ENCODE data around the gene SLC6A1. TPM values are rescaled to one million over a fixed set of nuclear protein-coding genes. Genes with fewer than 3 reads are reported as not detected.

Gene SLC6A1
- total RNA-seq, 1 experiment from 2014 or later = not detected

- no peak for DNase-seq (ENCODE audit: low spot score)
Observed at GRCh38 chr3:11019116-11019819, 26.7 kb downstream of the SLC6A1 start.

GRCh38 chr3:11020764-11021163, 28.2 kb downstream of the SLC6A1 start:
- no peak for DNase-seq (ENCODE audit: low spot score)

GRCh38 chr3:11021611-11022011, 29.1 kb downstream of the SLC6A1 start:
- DNase-seq (ENCODE audit: low spot score) = no peak

DNA sequence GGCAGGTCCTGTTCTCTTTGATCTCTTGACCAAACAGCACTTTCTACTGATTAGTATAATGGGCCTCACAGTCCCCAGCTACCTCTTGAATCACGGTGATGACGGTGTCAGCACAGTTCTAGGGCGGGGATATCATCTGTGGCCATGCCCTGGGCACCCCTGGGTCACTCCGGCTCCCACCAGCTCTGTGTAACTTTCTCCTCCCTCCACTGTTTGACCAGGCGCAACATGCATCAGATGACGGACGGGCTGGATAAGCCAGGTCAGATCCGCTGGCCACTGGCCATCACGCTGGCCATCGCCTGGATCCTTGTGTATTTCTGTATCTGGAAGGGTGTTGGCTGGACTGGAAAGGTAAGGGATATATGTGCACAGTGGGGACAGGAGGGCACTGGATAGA, 29.6 kb downstream of the SLC6A1 start:
- DNase-seq (ENCODE audit: low spot score) = no peak

GRCh38 chr3:11024181-11024580, 31.6 kb downstream of the SLC6A1 start:
- DNase-seq (ENCODE audit: low spot score) = no peak

DNA sequence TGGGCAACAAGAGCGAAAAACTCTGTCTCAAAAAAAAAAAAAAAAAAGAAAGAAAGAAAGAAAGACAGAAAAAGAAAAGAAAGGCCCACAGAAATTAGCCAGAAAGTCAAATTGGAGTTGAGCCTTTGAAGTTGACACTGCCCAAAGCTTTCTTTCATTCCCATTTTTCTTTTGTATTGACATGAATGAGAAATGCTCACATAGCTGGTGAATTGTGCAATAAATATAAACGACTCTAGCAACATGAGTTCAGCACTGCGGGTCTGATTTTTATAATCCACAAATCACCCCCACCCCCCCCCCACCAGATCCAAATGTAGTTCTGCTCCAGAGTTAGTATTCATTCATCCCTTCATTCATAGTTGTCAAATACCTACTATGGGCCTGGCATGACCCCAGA, 37.4 kb downstream of the SLC6A1 start:
- DNase-seq (ENCODE audit: low spot score) = no peak

GRCh38 chr3:11033871-11034270, 41.3 kb downstream of the SLC6A1 start:
- no peak for DNase-seq (ENCODE audit: low spot score)

DNA sequence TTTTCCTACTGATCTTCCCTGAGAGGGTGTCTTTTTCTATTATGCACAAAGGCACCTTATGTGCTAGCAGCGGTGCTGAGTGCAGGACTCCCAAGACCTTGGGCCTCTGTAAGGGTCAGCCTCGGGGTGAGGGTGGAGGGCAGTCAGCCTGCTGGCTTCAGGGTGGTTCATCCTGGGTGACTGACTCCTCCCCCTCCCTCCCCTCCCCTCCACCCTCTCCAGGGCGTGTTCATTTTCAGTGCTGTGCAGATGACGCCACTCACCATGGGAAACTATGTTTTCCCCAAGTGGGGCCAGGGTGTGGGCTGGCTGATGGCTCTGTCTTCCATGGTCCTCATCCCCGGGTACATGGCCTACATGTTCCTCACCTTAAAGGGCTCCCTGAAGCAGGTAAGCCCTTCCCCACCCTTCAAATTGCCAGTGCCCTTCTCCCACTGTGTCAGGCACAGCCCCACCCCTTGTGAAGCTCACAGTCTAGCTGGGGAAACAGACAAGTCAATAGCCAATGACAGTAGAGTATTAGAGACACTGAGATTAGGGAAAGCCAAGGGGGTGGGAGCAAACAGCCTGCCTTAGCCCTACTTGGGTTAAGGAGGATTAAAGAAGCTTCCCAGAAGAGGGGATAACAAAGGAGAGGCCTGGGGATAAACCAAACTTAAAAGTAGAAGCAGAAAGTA, 41.9 kb downstream of the SLC6A1 start:
- DNase-seq (ENCODE audit: low spot score) = no peak

DNA sequence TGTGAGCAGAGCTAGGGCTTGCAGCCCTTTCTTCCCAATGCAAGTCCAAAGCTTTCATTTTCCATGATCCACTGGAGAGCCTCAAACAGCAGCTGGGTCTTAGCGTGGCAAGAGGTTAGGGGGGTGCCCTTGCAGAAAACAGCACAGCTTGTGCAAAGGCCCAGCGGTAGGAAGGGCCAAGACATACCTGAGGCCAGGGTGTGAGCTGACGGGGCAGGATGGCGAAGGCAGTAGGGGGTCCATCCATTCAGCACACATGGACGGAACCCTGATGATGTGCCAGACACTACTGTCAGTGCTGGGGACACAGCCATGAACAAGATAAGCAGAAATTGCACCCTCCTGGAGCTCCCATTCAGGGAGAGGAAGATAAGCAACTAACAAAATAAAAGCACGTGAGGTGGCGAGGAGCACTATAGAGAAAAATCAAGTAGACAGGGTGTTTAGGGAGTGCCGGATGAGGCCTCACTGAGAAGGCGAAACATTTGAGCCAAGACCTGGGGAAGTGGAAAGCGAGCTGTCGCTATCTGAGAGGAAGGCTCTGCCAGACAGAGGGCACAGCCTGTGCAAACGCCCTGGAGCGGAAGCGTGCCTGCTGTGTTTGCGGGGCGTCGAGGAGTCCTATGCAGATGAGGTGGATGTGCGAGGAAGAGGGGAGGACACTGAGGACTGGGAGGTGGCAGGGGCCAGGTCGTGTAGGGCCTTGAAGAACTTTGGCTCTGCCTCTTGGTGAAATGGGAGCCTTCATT, 43.4 kb downstream of the SLC6A1 start:
- no peak for DNase-seq (ENCODE audit: low spot score)

GRCh38 chr3:11037241-11037873, 44.8 kb downstream of the SLC6A1 start:
- no peak for DNase-seq (ENCODE audit: low spot score)

DNA sequence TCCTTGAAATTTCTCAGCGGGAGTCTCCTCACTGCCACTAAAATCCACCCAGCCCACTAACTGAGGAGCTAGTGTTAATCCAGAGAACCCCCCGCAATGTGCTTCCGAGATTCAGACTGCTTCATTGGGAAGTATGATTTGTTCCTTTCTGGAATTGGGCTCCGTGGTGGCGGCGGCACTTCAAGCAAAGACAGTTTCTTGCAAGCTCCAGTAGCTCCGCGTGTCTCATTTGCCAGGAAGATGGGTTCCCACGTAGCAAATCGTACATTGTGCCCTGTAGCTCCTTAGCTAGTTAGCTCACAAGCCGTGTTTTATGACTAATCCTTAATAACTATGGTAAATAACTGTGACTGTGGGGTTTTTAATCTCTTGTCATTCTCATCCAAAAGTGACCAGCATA, 45.4 kb downstream of the SLC6A1 start:
- no peak for DNase-seq (ENCODE audit: low spot score)

DNA sequence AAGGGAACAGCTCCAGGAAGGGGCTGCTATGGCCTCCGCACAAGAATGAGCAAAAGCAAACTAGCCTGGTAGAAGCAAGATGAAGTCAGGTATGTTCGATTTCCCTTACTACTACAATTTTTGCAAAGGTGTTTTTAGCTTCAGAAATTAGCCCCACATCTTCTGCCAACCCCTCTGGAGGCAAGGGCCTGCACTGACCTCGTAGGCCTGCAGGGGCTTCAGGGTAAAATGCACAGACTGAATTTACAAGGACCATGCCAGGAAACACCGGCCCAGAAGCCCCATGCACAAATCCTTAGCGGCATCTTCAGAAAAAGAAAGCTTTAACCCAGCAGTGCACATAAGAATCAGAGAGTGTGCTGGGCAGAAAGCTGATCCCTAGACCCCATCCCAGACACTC, 53.0 kb downstream of the SLC6A1 start:
- no peak for DNase-seq (ENCODE audit: low spot score)

- no peak for DNase-seq (ENCODE audit: low spot score)
Observed at GRCh38 chr3:11047500-11047899, 55.0 kb downstream of the SLC6A1 start.

DNA sequence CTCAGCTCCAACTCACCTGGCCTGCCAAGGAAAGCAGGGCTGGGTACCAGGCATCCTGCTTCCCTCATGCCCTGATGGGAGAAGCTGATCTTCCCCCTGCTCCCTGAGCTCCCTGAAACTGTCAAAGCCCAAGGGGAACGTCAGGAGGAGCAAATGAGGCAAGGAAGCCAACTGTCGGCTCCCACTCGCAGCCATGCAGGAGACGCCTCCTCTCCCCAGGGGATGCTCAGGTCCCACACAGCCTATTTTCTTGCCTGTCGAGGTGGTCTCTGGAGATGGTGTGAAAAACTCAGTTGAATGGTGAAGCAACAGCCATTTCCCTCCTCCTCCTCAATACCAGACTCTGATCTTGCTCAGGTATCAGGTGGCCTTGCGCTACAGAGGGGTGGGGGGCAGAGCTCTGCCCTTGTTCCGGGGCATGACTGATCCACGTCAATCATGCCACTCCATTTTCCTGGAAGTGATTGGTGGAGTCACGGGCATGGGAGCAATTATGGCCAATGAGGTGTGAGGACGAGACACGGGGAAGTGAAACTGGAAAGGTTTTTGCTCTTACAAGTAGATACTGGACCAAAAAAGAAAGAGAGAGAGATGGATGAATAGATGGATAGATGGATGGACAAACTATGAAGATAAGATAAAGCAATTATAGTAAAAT, 58.2 kb downstream of the SLC6A1 start:
- DNase-seq (ENCODE audit: low spot score) = no peak

GRCh38 chr3:11053926-11054503, 61.5 kb downstream of the SLC6A1 start:
- no peak for DNase-seq (ENCODE audit: low spot score)

DNA sequence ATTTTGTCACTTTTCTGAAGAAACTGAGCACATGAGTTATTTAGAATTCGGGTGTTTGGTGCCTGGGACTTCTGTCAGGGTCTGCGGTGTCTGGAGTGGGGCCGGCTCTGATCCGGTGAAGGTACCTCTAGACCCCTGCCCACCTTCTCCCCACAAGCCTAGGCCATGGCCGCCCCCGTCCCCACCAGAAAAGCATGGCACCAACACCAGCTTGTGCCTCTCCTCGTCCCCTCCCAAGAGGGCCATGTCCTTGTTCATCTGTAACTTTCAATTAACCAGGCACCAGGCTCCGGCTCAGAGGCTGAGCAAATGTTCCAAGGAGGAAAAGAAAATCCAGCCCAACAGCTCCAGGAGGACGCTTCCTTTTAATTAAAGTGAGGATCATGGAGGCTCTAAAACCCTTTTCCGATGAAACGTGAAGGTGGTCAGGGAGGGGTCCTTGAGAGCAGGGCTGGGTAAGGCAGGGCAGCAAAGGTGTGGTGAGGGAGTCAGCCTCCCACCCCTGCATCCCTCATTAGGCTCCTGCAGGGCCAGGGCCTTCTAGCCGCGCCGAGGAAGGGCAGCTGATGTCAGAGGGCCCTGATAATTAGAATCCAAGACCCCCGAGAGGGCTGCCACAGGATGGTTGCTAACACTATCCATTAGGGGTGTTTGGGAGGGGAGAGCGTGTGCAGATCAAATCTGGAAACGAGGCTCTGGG, 62.3 kb downstream of the SLC6A1 start:
- DNase-seq (ENCODE audit: low spot score) = no peak

DNA sequence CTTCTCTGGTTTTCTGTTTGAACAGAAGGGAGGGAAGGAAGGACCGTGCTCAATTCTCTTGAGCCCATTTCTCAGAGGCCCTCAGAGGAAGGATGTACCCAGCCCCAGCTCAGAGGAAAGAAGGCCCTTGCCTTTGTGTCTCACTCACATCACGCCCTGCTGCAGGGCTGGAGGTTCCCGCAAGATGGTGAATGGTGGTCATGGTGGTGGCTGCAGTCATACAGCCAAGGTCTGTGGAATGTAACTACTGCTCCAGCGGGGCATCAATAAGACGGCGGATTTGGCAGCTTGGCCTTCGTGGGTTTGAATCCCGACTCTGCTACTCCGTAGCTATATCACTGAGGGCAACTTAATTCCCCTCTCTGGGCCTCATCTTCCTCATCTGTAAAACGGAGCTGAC, 62.9 kb downstream of the SLC6A1 start:
- no peak for DNase-seq (ENCODE audit: low spot score)

- no peak for DNase-seq (ENCODE audit: low spot score)
Observed at GRCh38 chr3:11056531-11057050, 64.0 kb downstream of the SLC6A1 start.

GRCh38 chr3:11057655-11058054, 65.1 kb downstream of the SLC6A1 start:
- no peak for DNase-seq (ENCODE audit: low spot score)

DNA sequence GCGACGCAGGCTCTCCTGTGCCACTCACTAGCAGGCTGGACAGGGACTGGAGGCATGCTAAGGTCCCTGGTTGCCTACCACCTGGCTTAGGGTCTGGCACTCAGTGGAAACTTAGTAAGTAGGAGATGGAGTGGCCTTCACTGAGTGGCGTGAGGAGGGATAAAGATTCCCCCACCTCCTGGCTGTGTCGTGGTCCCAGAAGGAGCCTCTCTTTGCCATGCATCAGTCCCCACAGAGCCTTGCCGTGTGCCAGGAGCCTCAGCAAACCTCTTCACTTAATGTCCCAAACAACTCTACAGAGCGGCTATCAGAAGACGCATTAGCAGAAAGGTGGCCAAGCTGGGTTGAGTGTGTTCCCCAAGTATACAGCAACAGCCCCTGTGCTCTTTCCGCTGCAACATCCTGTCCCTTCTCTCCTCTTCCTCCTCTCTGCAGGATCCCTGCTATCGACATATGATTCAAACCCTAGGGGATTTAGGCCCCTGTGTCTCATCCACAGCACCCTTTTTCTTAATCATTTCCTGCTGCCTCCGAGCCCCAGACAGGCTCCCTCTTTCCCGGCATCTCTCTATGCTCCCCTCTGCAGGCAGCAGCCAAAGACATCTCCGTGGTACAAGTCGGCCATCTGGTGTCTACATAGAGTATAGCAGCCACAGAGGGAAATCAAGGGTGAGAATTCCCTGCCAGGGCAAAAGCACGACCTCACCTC, 66.7 kb downstream of the SLC6A1 start:
- peak; percentile 50 for DNase-seq (ENCODE audit: low spot score)

Measured in H4 (cell line).